ENCODE results near the gene COL9A3.
A peak's percentile ranks its signal among the peaks of the same experiment; 100 is the strongest.

Gene COL9A3

DNA sequence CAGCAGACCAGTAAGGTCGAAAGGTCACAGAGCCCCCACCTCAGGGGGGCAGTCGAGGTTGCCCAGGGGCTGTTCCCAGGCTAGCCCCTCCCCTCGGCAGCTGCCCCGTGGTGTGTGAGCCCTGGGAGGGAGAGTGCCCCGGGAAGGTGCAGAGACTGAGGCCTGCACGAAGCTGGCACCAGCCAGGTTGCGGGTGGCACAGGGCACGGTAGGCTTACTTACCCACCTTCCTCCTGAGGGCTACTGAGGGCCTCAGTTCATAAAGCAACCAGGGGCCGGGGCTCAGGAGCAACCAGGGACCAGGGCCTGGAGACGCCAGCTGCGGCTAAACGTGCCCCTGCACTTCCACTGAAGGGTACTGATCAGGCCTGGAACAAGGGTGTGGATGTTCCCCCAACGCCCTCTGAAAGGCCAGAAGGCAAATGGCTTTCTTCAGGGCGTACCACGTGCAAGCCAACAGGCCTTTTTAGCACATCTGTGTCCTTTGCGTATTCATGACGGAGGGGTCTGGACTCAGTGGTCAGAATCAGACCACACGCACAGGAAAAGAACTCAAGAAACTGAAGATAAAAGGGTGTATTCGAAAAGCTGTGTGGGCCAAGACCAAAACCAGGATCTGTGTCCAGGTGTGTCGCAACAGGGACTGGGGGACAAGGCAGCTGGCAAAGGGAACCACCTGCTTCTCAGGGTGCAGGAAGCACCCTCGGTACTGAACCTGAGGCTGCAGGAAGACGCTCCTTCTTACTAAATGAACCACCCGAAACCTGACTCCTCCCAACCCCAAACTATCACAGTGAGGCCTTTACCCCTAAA lies 69.3 kb downstream of the COL9A3 start:
- Histone ChIP-seq H3K9me3 (replicated peaks; ENCODE audit: insufficient read depth, low read length) (no peaks in the 10 kb centered on the region), H3K27me3 (replicated peaks; ENCODE audit: insufficient read depth, low read length) (no peaks in the 10 kb centered on the region), H3K27ac (ENCODE audit: low read length) (peak overlapping the region; percentile 91), H3F3A (ENCODE audit: insufficient read depth, low read length) (peaks cover 12% of the 10 kb centered on the region), H3K4me3 (ENCODE audit: low read length) (no peak overlapping the region), H3K4me1 (ENCODE audit: low read length) (peaks cover 18% of the 10 kb centered on the region), H3K79me2 (ENCODE audit: low read length) (no peaks in the 10 kb centered on the region), H3K36me3 (replicated peaks; ENCODE audit: insufficient read depth, low read length) (no peaks in the 10 kb centered on the region), H2AFZ (ENCODE audit: low read length) (no peak overlapping the region), H4K20me1 (ENCODE audit: insufficient read depth, low read length) (no peaks in the 10 kb centered on the region; the same call in 1 of the 2 replicates), H3K9ac (ENCODE audit: low read length) (peak overlapping the region; percentile 42), H3K9me2 (replicated peaks; ENCODE audit: insufficient read depth, low read length) (no peaks in the 10 kb centered on the region), H3K4me2 (ENCODE audit: low read depth, low read length) (no peak overlapping the region)
- peak; percentile 74 for DNase-seq
- TF ChIP-seq, protein P1, sequence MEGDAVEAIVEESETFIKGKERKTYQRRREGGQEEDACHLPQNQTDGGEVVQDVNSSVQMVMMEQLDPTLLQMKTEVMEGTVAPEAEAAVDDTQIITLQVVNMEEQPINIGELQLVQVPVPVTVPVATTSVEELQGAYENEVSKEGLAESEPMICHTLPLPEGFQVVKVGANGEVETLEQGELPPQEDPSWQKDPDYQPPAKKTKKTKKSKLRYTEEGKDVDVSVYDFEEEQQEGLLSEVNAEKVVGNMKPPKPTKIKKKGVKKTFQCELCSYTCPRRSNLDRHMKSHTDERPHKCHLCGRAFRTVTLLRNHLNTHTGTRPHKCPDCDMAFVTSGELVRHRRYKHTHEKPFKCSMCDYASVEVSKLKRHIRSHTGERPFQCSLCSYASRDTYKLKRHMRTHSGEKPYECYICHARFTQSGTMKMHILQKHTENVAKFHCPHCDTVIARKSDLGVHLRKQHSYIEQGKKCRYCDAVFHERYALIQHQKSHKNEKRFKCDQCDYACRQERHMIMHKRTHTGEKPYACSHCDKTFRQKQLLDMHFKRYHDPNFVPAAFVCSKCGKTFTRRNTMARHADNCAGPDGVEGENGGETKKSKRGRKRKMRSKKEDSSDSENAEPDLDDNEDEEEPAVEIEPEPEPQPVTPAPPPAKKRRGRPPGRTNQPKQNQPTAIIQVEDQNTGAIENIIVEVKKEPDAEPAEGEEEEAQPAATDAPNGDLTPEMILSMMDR (IDR thresholded peaks at IDR 0.05; ENCODE audit: low read length): no peak
- TF ChIP-seq EZH2 (optimal IDR thresholded peaks at IDR 0.05; ENCODE audit: low read depth, low read length): no peak
- no peak for TF ChIP-seq EZH2phosphoT487 (IDR thresholded peaks at IDR 0.05; ENCODE audit: low read length)

DNA sequence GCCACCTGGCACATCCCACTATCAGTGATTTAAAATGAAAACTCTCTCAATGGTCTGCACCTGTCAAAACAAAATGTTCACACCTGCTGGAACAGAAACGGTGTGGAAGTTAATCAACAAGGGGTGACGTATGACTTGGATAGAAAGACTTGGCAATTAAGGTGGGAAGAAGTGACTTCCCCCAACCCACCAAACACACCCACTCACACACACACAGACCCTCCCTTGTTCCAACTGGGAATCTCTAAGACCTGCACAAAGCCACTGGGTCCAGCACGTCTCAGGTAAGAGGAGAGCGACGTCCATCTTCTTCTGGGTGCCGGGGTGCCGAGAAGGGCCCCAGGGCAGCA lies 69.8 kb downstream of the COL9A3 start:
- peak overlapping the region; percentile 91 for H3K27ac ChIP-seq (ENCODE audit: low read length)

DNA sequence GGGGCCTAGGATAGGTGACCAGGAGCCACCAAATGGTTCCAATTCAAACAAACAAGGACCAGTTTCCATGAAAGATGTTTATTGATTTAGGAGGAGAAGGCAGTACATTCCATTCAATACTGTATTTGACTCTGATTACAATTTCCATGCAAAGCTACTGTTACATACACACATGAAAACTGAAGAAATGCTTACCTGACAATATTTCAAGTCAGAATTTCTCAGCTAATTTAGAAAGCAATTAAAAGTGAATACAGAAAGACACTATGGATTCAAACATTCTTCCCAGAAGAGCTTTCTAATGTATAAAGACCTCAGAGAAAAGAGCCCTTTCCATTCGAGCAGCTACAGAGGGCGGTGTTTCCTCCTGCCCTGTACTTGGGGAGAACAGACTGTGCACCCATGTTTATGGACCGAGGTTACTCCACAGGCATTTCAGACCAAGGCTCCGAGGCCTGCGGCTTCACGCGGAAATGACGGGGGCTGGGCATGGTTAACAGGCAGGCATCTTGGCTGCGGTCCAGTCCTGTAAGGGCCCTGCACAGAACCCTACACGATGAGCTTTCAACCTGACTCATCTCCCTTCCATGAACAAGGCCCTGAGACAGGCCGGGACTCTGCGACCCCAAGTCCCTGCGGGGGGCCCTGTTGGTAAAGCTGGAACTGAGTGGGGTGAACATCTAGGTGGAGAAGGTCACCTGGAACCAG lies 70.5 kb downstream of the COL9A3 start:
- Histone ChIP-seq H2AFZ (ENCODE audit: low read length) (no peak overlapping the region), H3K79me2 (ENCODE audit: low read length) (no peaks in the 10 kb centered on the region), H4K20me1 (ENCODE audit: insufficient read depth, low read length) (no peaks in the 10 kb centered on the region; the same call in 1 of the 2 replicates), H3K9me2 (replicated peaks; ENCODE audit: insufficient read depth, low read length) (no peaks in the 10 kb centered on the region), H3K27ac (ENCODE audit: low read length) (peak overlapping the region; percentile 91), H3K36me3 (replicated peaks; ENCODE audit: insufficient read depth, low read length) (no peaks in the 10 kb centered on the region; the same call in 1 of the 2 replicates), H3K4me1 (ENCODE audit: low read length) (peaks cover 18% of the 10 kb centered on the region), H3K4me3 (ENCODE audit: low read length) (no peak overlapping the region), H3K27me3 (replicated peaks; ENCODE audit: insufficient read depth, low read length) (no peaks in the 10 kb centered on the region), H3K9me3 (replicated peaks; ENCODE audit: insufficient read depth, low read length) (no peaks in the 10 kb centered on the region), H3K9ac (ENCODE audit: low read length) (0 out of 2 replicates have a peak overlapping the region, but pooled peaks have one; percentile 26), H3K4me2 (ENCODE audit: low read depth, low read length) (0 out of 2 replicates have a peak overlapping the region, but pooled peaks have one; percentile 21), H3F3A (ENCODE audit: insufficient read depth, low read length) (peaks cover 12% of the 10 kb centered on the region)
- no peak for TF ChIP-seq EZH2phosphoT487 (IDR thresholded peaks at IDR 0.05; ENCODE audit: low read length)
- TF ChIP-seq EZH2 (optimal IDR thresholded peaks at IDR 0.05; ENCODE audit: low read depth, low read length): no peak
- TF ChIP-seq, protein P1 (IDR thresholded peaks at IDR 0.05; ENCODE audit: low read length): no peak
- DNase-seq: no peak

More for the DNA sequence above, 69.8 kb downstream of the COL9A3 start:
- no peak overlapping the region for H2AFZ ChIP-seq (ENCODE audit: low read length)
- H3K36me3 ChIP-seq (replicated peaks; ENCODE audit: insufficient read depth, low read length): no peaks in the 10 kb centered on the region
- H3K9ac ChIP-seq (ENCODE audit: low read length): peak overlapping the region; percentile 26; the same call in 1 of the 2 replicates
- no peaks in the 10 kb centered on the region for H3K79me2 ChIP-seq (ENCODE audit: low read length)
- H3K27me3 ChIP-seq (replicated peaks; ENCODE audit: insufficient read depth, low read length): no peaks in the 10 kb centered on the region
- no peaks in the 10 kb centered on the region; the same call in 1 of the 2 replicates for H4K20me1 ChIP-seq (ENCODE audit: insufficient read depth, low read length)
- TF ChIP-seq, protein P1 (IDR thresholded peaks at IDR 0.05; ENCODE audit: low read length): no peak
- H3K9me2 ChIP-seq (replicated peaks; ENCODE audit: insufficient read depth, low read length): no peaks in the 10 kb centered on the region
- no peak overlapping the region for H3K4me3 ChIP-seq (ENCODE audit: low read length)
- no peaks in the 10 kb centered on the region for H3K9me3 ChIP-seq (replicated peaks; ENCODE audit: insufficient read depth, low read length)
- DNase-seq: no peak
- H3K4me1 ChIP-seq (ENCODE audit: low read length): peaks cover 18% of the 10 kb centered on the region
- peaks cover 12% of the 10 kb centered on the region for H3F3A ChIP-seq (ENCODE audit: insufficient read depth, low read length)
- 0 out of 2 replicates have a peak overlapping the region, but pooled peaks have one; percentile 21 for H3K4me2 ChIP-seq (ENCODE audit: low read depth, low read length)

All from MM.1S (cell line).